Activated B cell treated with CpG ODN at 0.5 μM for 24 hours (primary cell): Measurements from ENCODE around the gene FRMPD2. TPM values are rescaled to one million over a fixed set of nuclear protein-coding genes. Genes with fewer than 3 reads are reported as not detected.
"Not testable (repeated sequence)": the region's sequence is repeated elsewhere in the genome, so short reads cannot be mapped to it uniquely, and the experiment has no call there.

Source experiments
- ATAC-seq: fragments of 200-7000 bp; cut with Tn5 transposase; one replicate; pipeline ENCODE4 v1.10.0; 2021; ENCODE audit warnings: low read depth, mild to moderate bottlenecking, moderate library complexity
- CTCF ChIA-PET: fragments of 350-600 bp; sonication (Branson Sonifier 250); formaldehyde crosslinking; loops from one replicate; lab custom pipeline; 2021; ENCODE audit warnings: antibody characterized with exemption; lab: Charles Lee
- POLR2A ChIA-PET: fragments of 350-600 bp; sonication (Branson Sonifier 250); formaldehyde crosslinking; loops from one replicate; lab custom pipeline; 2021; ENCODE audit warnings: antibody characterized with exemption; lab: Charles Lee
- DNase-seq: peaks from one replicate; pipeline ENCODE4 v3.0.0; 2022
- H3K27ac Mint-ChIP-seq: one replicate; pipeline ENCODE4 v1.8.0; 2020; ENCODE audit warnings: mixed read lengths
- H3K27me3 Mint-ChIP-seq: one replicate; pipeline ENCODE4 v1.8.0; 2021; ENCODE audit warnings: mixed read lengths
- H3K36me3 Mint-ChIP-seq: one replicate; pipeline ENCODE4 v1.8.0; 2021; ENCODE audit warnings: low read depth, mixed read lengths
- H3K4me1 Mint-ChIP-seq: one replicate; pipeline ENCODE4 v1.8.0; 2021; ENCODE audit warnings: mixed read lengths
- H3K4me3 Mint-ChIP-seq: one replicate; pipeline ENCODE4 v1.8.0; 2020; ENCODE audit warnings: mild to moderate bottlenecking, mixed read lengths
- H3K9me3 Mint-ChIP-seq: one replicate; pipeline ENCODE4 v1.8.0; 2020; ENCODE audit warnings: mixed read lengths
- intact Hi-C: fragments of 100-400 bp; cut with micrococcal nuclease; formaldehyde crosslinking; loops from one replicate; pipeline ENCODE4 v1.15.1; 2024
- total RNA-seq: library from RNA; stranded (reverse); gene quantifications from 2 replicates; pipeline ENCODE4 v1.2.3, GENCODE V29; 2022
- TF ChIP-seq, protein P1 (sequence below): fragments of 200-600 bp; IDR thresholded peaks from one replicate; pipeline ENCODE4 v1.8.0; 2022; ENCODE audit warnings: antibody characterized with exemption, mild to moderate bottlenecking

The FRMPD2 gene
- total RNA-seq, 1 donor from 2014 or later = not detected

DNA sequence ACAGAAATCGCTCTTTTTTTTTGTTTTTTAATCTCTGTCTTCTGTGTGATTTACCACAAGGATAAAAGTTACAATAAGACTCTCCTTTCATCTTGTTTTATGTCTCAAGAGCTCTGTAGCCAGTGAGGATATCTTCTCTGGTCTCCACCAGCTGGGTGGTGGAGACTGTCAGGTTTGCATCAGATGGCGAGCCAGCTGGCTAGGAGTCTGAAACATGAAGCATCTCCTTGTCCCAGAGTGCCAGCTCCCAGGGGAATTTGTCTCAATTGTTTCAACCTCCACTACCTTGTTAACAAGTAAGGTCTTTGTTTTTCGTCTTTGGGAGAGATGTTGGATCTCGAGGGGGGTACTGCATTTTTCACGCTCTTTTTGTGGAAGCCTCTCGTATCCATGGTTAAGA is 47.3 kb downstream of the FRMPD2 start:
- no peak overlapping the region for H3K4me3 Mint-ChIP-seq
- TF ChIP-seq, protein P1, sequence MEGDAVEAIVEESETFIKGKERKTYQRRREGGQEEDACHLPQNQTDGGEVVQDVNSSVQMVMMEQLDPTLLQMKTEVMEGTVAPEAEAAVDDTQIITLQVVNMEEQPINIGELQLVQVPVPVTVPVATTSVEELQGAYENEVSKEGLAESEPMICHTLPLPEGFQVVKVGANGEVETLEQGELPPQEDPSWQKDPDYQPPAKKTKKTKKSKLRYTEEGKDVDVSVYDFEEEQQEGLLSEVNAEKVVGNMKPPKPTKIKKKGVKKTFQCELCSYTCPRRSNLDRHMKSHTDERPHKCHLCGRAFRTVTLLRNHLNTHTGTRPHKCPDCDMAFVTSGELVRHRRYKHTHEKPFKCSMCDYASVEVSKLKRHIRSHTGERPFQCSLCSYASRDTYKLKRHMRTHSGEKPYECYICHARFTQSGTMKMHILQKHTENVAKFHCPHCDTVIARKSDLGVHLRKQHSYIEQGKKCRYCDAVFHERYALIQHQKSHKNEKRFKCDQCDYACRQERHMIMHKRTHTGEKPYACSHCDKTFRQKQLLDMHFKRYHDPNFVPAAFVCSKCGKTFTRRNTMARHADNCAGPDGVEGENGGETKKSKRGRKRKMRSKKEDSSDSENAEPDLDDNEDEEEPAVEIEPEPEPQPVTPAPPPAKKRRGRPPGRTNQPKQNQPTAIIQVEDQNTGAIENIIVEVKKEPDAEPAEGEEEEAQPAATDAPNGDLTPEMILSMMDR = no peak
- H3K36me3 Mint-ChIP-seq = no peaks in the 10 kb centered on the region
- POLR2A ChIA-PET = no interaction called here
- ATAC-seq (no peak), DNase-seq (no peak)
- intact Hi-C loops = no loop called here
- no peaks in the 10 kb centered on the region for H3K9me3 Mint-ChIP-seq
- no peak overlapping the region for H3K27ac Mint-ChIP-seq
- CTCF ChIA-PET = no interaction called here
- H3K4me1 Mint-ChIP-seq = no peaks in the 10 kb centered on the region
- H3K27me3 Mint-ChIP-seq = peaks cover 12% of the 10 kb centered on the region

DNA sequence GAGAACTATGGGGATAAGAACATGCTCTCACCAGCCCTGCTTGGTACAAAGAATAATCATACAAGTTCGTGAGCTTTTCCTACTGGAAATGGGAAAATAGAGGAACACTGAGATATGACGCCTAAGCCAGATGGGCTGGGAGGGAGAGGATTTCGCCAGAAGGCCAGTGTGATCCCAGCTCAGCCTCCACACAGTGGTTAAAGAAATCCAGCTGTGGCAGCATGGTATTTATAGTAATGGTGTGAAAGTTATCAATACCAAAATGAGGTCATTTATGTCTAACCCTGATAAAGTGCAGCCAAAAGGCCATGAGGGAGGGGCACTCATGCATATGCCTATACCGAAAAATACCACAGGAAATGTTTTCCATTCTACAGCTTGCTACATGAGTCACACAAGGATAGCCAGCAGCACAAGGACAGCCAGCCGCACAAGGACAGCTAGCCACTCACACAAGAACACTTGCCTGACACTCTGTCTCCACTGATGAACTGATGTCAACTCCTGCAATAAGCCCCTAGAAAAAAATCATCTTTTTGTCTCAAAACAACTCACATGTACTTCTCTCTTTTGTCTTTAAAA is 49.4 kb downstream of the FRMPD2 start:
- Mint-ChIP-seq H3K36me3 (no peaks in the 10 kb centered on the region), H3K9me3 (no peaks in the 10 kb centered on the region), H3K27ac (no peak overlapping the region), H3K27me3 (peaks cover 9% of the 10 kb centered on the region), H3K4me1 (no peaks in the 10 kb centered on the region), H3K4me3 (no peak overlapping the region)
- no peak for ATAC-seq
- intact Hi-C loops = no loop called here
- no peak for DNase-seq
- ChIA-PET CTCF (no interaction called here), POLR2A (no interaction called here)
- TF ChIP-seq, protein P1 = no peak

DNA sequence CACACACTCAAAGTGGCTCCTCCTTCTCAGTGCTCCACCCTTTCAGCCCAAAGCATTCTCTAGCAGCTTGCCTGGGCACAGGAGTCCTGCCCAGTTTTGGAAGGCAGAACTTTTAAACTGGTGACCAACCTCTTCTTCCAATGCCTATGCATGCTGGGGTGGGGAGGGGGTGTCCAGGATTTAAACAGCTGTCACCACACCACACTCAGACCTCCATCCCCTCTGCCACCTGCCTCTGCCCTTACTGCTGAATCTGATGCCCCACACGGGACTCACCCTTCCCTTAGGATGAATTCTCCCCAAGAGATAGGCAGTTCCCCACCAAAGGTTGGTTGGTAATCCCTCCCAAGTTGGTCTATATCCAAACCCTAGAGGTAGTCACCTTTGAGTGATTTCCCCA is 50.2 kb downstream of the FRMPD2 start:
- H3K4me3 Mint-ChIP-seq = no peak overlapping the region
- POLR2A ChIA-PET = no interaction called here
- DNase-seq (no peak), ATAC-seq (no peak)
- intact Hi-C loops = no loop called here
- CTCF ChIA-PET = interaction anchor here (0.7 kb wide), 1 partner anchor 10 kb away, joined by 3 read pairs; no protein-coding TSS in a partner anchor
- no peaks in the 10 kb centered on the region for H3K36me3 Mint-ChIP-seq
- no peak overlapping the region for H3K27ac Mint-ChIP-seq
- H3K9me3 Mint-ChIP-seq = no peaks in the 10 kb centered on the region
- no peaks in the 10 kb centered on the region for H3K4me1 Mint-ChIP-seq
- H3K27me3 Mint-ChIP-seq = peaks cover 9% of the 10 kb centered on the region
- TF ChIP-seq, protein P1 = no peak

DNA sequence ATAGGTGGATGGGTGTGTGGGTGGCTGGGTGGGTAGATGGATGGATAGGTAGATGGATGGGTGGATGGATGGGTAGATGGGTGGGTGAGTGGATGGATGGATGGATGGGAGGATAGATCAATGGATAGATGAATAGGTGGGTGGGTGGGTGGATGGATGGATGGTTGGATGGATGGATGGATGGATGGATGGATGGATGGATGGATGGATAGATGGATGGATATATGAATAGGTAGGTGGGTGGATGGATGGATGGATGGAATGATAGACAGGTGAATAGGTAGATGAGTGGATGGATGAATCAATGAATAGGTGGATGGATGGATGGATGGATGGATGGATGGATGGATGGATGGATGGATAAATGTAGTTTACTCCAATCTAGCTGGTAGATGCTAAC is 52.7 kb downstream of the FRMPD2 start:
- ATAC-seq = no peak
- TF ChIP-seq, protein P1 = no peak
- H3K36me3 Mint-ChIP-seq = no peaks in the 10 kb centered on the region
- no peak overlapping the region for H3K4me3 Mint-ChIP-seq
- intact Hi-C loops = no loop called here
- DNase-seq = no peak
- no peak overlapping the region for H3K27ac Mint-ChIP-seq
- ChIA-PET CTCF (no interaction called here), POLR2A (no interaction called here)
- no peaks in the 10 kb centered on the region for H3K9me3 Mint-ChIP-seq
- H3K4me1 Mint-ChIP-seq = no peaks in the 10 kb centered on the region
- peaks cover 12% of the 10 kb centered on the region for H3K27me3 Mint-ChIP-seq

DNA sequence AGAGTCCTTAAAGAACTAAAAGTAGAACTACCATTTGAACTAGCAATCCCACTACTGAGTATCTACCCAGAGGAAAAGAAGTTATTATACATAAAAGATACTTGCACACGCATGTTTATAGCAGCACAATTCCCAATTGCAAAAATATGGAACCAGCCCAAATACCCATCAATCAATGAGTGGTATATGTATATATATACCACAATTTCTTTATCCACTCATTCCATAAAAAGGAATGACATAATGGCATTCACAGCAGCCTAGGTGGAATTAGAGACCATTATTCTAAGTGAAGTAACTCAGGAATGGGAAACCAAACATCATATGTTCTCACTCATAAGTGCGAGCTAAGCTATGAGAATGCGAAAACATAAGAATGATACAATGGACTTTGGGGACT is 53.5 kb downstream of the FRMPD2 start:
- H3K9me3 Mint-ChIP-seq, H3K4me3 Mint-ChIP-seq, POLR2A ChIA-PET, DNase-seq, H3K4me1 Mint-ChIP-seq, H3K36me3 Mint-ChIP-seq, H3K27ac Mint-ChIP-seq, ATAC-seq, intact Hi-C loops, CTCF ChIA-PET: not testable (repeated sequence)
- H3K27me3 Mint-ChIP-seq = peaks cover 12% of the 10 kb centered on the region

DNA sequence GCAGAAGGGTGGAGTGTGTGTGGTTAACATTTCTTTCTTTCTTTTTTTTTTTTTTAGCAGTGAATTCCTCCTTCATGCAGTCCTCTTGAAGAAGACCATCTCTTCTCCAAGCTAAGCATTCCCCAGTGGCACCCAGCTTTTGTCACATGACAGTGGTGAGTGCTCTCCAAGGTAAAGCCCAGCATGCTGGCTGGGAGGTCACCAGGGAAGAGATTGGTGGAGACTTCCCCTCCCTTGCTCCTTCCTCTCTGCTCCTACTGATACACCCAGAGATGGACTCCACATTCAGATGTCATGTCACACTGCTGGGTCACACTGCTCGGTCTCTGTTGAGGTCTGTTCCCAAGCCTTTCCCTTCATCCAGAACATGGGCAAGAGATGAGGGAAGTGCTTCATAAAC is 55.3 kb downstream of the FRMPD2 start:
- peaks cover 2% of the 10 kb centered on the region for H3K9me3 Mint-ChIP-seq
- ChIA-PET CTCF (no interaction called here), POLR2A (no interaction called here)
- TF ChIP-seq, protein P1 = no peak
- ATAC-seq = no peak
- no peak overlapping the region for H3K27ac Mint-ChIP-seq
- H3K4me1 Mint-ChIP-seq = no peaks in the 10 kb centered on the region
- no peak overlapping the region for H3K4me3 Mint-ChIP-seq
- H3K27me3 Mint-ChIP-seq = peaks cover 10% of the 10 kb centered on the region
- DNase-seq = no peak
- H3K36me3 Mint-ChIP-seq = no peaks in the 10 kb centered on the region
- intact Hi-C loops = no loop called here
